ENCODE data around the gene LGI1. TPM values are rescaled to one million over a fixed set of nuclear protein-coding genes. Genes with fewer than 3 reads are reported as not detected.

LGI1 gene
- total RNA-seq, 3 donors from 2014 or later, result 0.15 to 0.48 TPM; not detected in 1

DNA sequence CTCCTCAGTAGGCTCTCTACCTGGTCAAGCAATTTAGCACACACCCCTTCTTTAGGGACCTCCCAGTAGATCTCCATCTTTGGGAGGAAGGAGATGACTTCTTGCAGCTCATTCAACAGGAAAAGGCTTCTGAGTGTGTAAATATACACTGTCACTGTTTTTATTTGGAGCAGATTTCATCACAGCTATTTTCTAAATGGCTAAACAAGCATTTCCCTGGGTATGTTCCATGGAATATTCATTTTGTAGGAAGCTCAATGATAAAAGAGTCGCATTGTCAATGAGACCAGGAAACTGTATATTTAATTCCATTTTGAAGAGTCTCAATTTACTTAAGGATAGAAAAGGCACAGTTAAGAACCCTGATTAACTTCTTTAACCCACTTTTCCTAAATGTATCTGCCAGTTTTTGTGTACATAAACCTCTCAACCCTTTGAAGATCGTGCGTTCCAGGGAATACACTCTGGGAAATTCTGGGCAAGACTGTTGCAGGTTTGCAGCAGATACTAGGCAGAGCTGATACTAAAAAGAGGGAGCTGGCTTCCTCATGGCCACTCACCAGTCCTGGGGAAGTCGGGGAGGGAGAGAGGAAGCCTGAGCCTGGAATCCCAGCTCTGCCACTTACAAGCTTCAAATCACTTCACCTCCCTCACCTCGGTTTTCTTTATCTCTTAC, 10.1 kb downstream of the LGI1 start:
- TF ChIP-seq POLR2AphosphoS5 (IDR thresholded peaks at IDR 0.05) (no peak), POLR2A (IDR thresholded peaks at IDR 0.05) (no peak)
- TF ChIP-seq, protein P1, sequence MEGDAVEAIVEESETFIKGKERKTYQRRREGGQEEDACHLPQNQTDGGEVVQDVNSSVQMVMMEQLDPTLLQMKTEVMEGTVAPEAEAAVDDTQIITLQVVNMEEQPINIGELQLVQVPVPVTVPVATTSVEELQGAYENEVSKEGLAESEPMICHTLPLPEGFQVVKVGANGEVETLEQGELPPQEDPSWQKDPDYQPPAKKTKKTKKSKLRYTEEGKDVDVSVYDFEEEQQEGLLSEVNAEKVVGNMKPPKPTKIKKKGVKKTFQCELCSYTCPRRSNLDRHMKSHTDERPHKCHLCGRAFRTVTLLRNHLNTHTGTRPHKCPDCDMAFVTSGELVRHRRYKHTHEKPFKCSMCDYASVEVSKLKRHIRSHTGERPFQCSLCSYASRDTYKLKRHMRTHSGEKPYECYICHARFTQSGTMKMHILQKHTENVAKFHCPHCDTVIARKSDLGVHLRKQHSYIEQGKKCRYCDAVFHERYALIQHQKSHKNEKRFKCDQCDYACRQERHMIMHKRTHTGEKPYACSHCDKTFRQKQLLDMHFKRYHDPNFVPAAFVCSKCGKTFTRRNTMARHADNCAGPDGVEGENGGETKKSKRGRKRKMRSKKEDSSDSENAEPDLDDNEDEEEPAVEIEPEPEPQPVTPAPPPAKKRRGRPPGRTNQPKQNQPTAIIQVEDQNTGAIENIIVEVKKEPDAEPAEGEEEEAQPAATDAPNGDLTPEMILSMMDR (IDR thresholded peaks at IDR 0.05), result no peak
- H3K9me3 ChIP-seq, result no peaks in the 10 kb centered on the region
- H3K27me3 ChIP-seq, result no peaks in the 10 kb centered on the region
- no peaks in the 10 kb centered on the region for H3K4me1 ChIP-seq
- no peaks in the 10 kb centered on the region for H3K36me3 ChIP-seq
- DNase-seq (ENCODE audit: low spot score in 2 of 2), result no peak
- H3K4me3 ChIP-seq, result no peak overlapping the region
- H3K27ac ChIP-seq, result no peak overlapping the region
- intact Hi-C loops (cut with DNase I; ENCODE audit: low total_unique reads), result no loop called here

- Histone ChIP-seq H3K4me1 (no peaks in the 10 kb centered on the region), H3K27me3 (no peaks in the 10 kb centered on the region), H3K36me3 (no peaks in the 10 kb centered on the region), H3K4me3 (no peak overlapping the region), H3K9me3 (no peaks in the 10 kb centered on the region), H3K27ac (no peak overlapping the region)
- TF ChIP-seq, protein P1 (IDR thresholded peaks at IDR 0.05), result no peak
- TF ChIP-seq POLR2A (IDR thresholded peaks at IDR 0.05) (no peak), POLR2AphosphoS5 (IDR thresholded peaks at IDR 0.05) (no peak)
- no peak for DNase-seq (ENCODE audit: low spot score in 2 of 2)
- intact Hi-C loops (cut with DNase I; ENCODE audit: low total_unique reads), result no loop called here
These were observed 11.2 kb downstream of the LGI1 start for GRCh38 chr10:93768892-93769291.

DNA sequence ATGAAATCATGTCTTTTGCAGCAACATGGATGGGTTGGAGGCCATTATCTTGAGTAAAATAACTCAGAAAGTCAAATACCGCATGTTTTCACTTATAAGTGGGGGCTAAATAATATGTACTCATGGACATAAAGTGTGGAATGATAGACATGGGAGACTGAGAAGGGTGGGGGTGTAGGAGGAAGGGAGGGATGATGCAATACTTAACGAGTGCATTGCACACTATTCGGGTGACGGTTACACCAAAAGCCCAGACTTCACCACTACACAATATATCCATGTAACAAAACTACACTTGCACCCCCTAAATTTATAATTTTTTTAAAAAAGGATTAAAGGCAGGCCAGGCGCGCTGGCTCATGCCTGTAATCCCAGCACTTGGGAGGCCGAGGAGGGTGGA, 13.6 kb downstream of the LGI1 start:
- no peak for DNase-seq (ENCODE audit: low spot score in 2 of 2)

GRCh38 chr10:93773120-93773519, 15.4 kb downstream of the LGI1 start:
- H3K27ac ChIP-seq, result no peak overlapping the region

More for the DNA sequence above, 13.6 kb downstream of the LGI1 start:
- H3K4me1 ChIP-seq, result no peaks in the 10 kb centered on the region
- intact Hi-C loops (cut with DNase I; ENCODE audit: low total_unique reads), result no loop called here
- no peaks in the 10 kb centered on the region for H3K36me3 ChIP-seq
- no peaks in the 10 kb centered on the region for H3K27me3 ChIP-seq
- TF ChIP-seq POLR2A (IDR thresholded peaks at IDR 0.05), result no peak
- TF ChIP-seq, protein P1 (IDR thresholded peaks at IDR 0.05), result no peak
- TF ChIP-seq POLR2AphosphoS5 (IDR thresholded peaks at IDR 0.05), result no peak
- no peaks in the 10 kb centered on the region for H3K9me3 ChIP-seq
- H3K4me3 ChIP-seq, result no peak overlapping the region
- H3K27ac ChIP-seq, result no peak overlapping the region

DNA sequence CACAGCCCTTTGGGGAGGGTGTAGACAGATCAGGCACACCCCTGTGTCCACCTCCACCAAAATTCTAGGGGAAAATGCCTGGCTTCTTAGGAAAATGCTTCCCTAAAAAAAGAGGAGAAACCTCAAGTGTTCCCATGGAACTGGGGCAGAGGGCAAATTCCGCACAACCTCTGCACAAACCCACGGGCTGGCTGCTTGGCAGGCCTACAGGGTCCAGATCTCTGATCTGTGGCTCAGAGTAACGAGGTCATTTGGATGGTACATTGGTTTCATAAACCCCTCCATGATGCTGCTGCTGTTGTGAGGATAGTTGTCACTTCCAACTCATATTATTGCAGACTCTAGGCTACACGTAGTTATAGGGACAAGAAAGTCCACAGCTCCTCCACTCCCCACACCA, 16.0 kb downstream of the LGI1 start:
- intact Hi-C loops (cut with DNase I; ENCODE audit: low total_unique reads), result no loop called here
- H3K36me3 ChIP-seq, result no peaks in the 10 kb centered on the region
- no peak overlapping the region for H3K4me3 ChIP-seq
- H3K27me3 ChIP-seq, result no peaks in the 10 kb centered on the region
- no peak for DNase-seq (ENCODE audit: low spot score in 2 of 2)
- H3K27ac ChIP-seq, result no peak overlapping the region
- no peaks in the 10 kb centered on the region for H3K9me3 ChIP-seq
- TF ChIP-seq POLR2A (IDR thresholded peaks at IDR 0.05) (no peak), POLR2AphosphoS5 (IDR thresholded peaks at IDR 0.05) (no peak)
- TF ChIP-seq, protein P1 (IDR thresholded peaks at IDR 0.05), result no peak
- H3K4me1 ChIP-seq, result no peaks in the 10 kb centered on the region

More at GRCh38 chr10:93773120-93773519, 15.4 kb downstream of the LGI1 start:
- TF ChIP-seq POLR2AphosphoS5 (IDR thresholded peaks at IDR 0.05) (no peak), POLR2A (IDR thresholded peaks at IDR 0.05) (no peak)
- TF ChIP-seq, protein P1 (IDR thresholded peaks at IDR 0.05), result no peak
- H3K4me1 ChIP-seq, result no peaks in the 10 kb centered on the region
- no peak for DNase-seq (ENCODE audit: low spot score in 2 of 2)
- H3K36me3 ChIP-seq, result no peaks in the 10 kb centered on the region
- intact Hi-C loops (cut with DNase I; ENCODE audit: low total_unique reads), result no loop called here
- no peaks in the 10 kb centered on the region for H3K9me3 ChIP-seq
- H3K4me3 ChIP-seq, result no peak overlapping the region
- no peaks in the 10 kb centered on the region for H3K27me3 ChIP-seq

All from breast epithelium (tissue), 4 donors.